Measurements from ENCODE around the gene MAN2B2.

Gene MAN2B2

GRCh38 chr4:6535706-6536105 lies 39.3 kb upstream of the MAN2B2 start:
- Mint-ChIP-seq H3K27me3 (peaks cover 1% of the 10 kb centered on the region), H3K9me3 (peaks cover 6% of the 10 kb centered on the region), H3K4me3 (no peak overlapping the region), H3K36me3 (ENCODE audit: low read depth) (no peaks in the 10 kb centered on the region), H3K27ac (no peak overlapping the region), H3K4me1 (ENCODE audit: low read depth) (no peaks in the 10 kb centered on the region)
- intact Hi-C loops (cut with micrococcal nuclease) = no loop called here

GRCh38 chr4:6538111-6538510 lies 36.9 kb upstream of the MAN2B2 start:
- H3K4me1 Mint-ChIP-seq (ENCODE audit: low read depth) = no peaks in the 10 kb centered on the region
- peaks cover 6% of the 10 kb centered on the region for H3K9me3 Mint-ChIP-seq
- no peaks in the 10 kb centered on the region for H3K36me3 Mint-ChIP-seq (ENCODE audit: low read depth)
- H3K27ac Mint-ChIP-seq = no peak overlapping the region
- intact Hi-C loops (cut with micrococcal nuclease) = no loop called here
- H3K27me3 Mint-ChIP-seq = peaks cover 1% of the 10 kb centered on the region
- no peak overlapping the region for H3K4me3 Mint-ChIP-seq

- peaks cover 6% of the 10 kb centered on the region for H3K9me3 Mint-ChIP-seq
- H3K4me1 Mint-ChIP-seq (ENCODE audit: low read depth) = no peaks in the 10 kb centered on the region
- intact Hi-C loops (cut with micrococcal nuclease) = no loop called here
- no peak overlapping the region for H3K27ac Mint-ChIP-seq
- H3K36me3 Mint-ChIP-seq (ENCODE audit: low read depth) = no peaks in the 10 kb centered on the region
- H3K27me3 Mint-ChIP-seq = peaks cover 1% of the 10 kb centered on the region
- H3K4me3 Mint-ChIP-seq = no peak overlapping the region
These were observed 36.4 kb upstream of the MAN2B2 start for GRCh38 chr4:6538575-6538974.

- intact Hi-C loops (cut with micrococcal nuclease) = no loop called here
- Mint-ChIP-seq H3K27ac (no peak overlapping the region), H3K4me1 (ENCODE audit: low read depth) (no peaks in the 10 kb centered on the region), H3K9me3 (peaks cover 6% of the 10 kb centered on the region), H3K4me3 (no peak overlapping the region), H3K36me3 (ENCODE audit: low read depth) (no peaks in the 10 kb centered on the region), H3K27me3 (peaks cover 1% of the 10 kb centered on the region)
These were observed 35.8 kb upstream of the MAN2B2 start for GRCh38 chr4:6539009-6539764.

GRCh38 chr4:6540879-6541278 lies 34.1 kb upstream of the MAN2B2 start:
- intact Hi-C loops (cut with micrococcal nuclease) = loop anchor here (10.0 kb wide), 1 partner anchor 286 kb away; no protein-coding TSS in a partner anchor
- H3K27ac Mint-ChIP-seq = no peak overlapping the region

GRCh38 chr4:6541789-6542188 lies 33.2 kb upstream of the MAN2B2 start:
- no peaks in the 10 kb centered on the region for H3K4me1 Mint-ChIP-seq (ENCODE audit: low read depth)
- H3K4me3 Mint-ChIP-seq = no peak overlapping the region
- intact Hi-C loops (cut with micrococcal nuclease) = loop anchor here (10.0 kb wide), 1 partner anchor 287 kb away; no protein-coding TSS in a partner anchor
- peaks cover 4% of the 10 kb centered on the region for H3K27me3 Mint-ChIP-seq
- H3K36me3 Mint-ChIP-seq (ENCODE audit: low read depth) = no peaks in the 10 kb centered on the region
- H3K9me3 Mint-ChIP-seq = peaks cover 6% of the 10 kb centered on the region
- no peak overlapping the region for H3K27ac Mint-ChIP-seq

More at GRCh38 chr4:6540879-6541278, 34.1 kb upstream of the MAN2B2 start:
- H3K4me3 Mint-ChIP-seq = no peak overlapping the region
- no peaks in the 10 kb centered on the region for H3K4me1 Mint-ChIP-seq (ENCODE audit: low read depth)
- H3K9me3 Mint-ChIP-seq = peaks cover 6% of the 10 kb centered on the region
- peaks cover 1% of the 10 kb centered on the region for H3K27me3 Mint-ChIP-seq
- H3K36me3 Mint-ChIP-seq (ENCODE audit: low read depth) = no peaks in the 10 kb centered on the region

GRCh38 chr4:6542951-6543350 lies 32.0 kb upstream of the MAN2B2 start:
- H3K4me3 Mint-ChIP-seq = no peak overlapping the region
- no peak overlapping the region for H3K27ac Mint-ChIP-seq
- no peaks in the 10 kb centered on the region for H3K36me3 Mint-ChIP-seq (ENCODE audit: low read depth)
- peaks cover 6% of the 10 kb centered on the region for H3K9me3 Mint-ChIP-seq
- peaks cover 5% of the 10 kb centered on the region for H3K27me3 Mint-ChIP-seq
- intact Hi-C loops (cut with micrococcal nuclease) = loop anchor here (10.0 kb wide), 1 partner anchor 288 kb away; no protein-coding TSS in a partner anchor
- no peaks in the 10 kb centered on the region for H3K4me1 Mint-ChIP-seq (ENCODE audit: low read depth)

GRCh38 chr4:6546091-6546490 lies 28.9 kb upstream of the MAN2B2 start:
- Mint-ChIP-seq H3K9me3 (no peaks in the 10 kb centered on the region), H3K27ac (no peak overlapping the region), H3K27me3 (peaks cover 10% of the 10 kb centered on the region), H3K4me3 (no peak overlapping the region), H3K4me1 (ENCODE audit: low read depth) (no peaks in the 10 kb centered on the region), H3K36me3 (ENCODE audit: low read depth) (no peaks in the 10 kb centered on the region)
- intact Hi-C loops (cut with micrococcal nuclease) = loop anchor here (10.0 kb wide), 1 partner anchor 291 kb away; no protein-coding TSS in a partner anchor

- Mint-ChIP-seq H3K9me3 (peaks cover 6% of the 10 kb centered on the region), H3K4me3 (no peak overlapping the region), H3K4me1 (ENCODE audit: low read depth) (no peaks in the 10 kb centered on the region), H3K36me3 (ENCODE audit: low read depth) (no peaks in the 10 kb centered on the region), H3K27ac (no peak overlapping the region), H3K27me3 (peaks cover 10% of the 10 kb centered on the region)
- intact Hi-C loops (cut with micrococcal nuclease) = loop anchor here (10.0 kb wide), 1 partner anchor 292 kb away; no protein-coding TSS in a partner anchor
These were observed 28.1 kb upstream of the MAN2B2 start for GRCh38 chr4:6546681-6547447.

- intact Hi-C loops (cut with micrococcal nuclease) = loop anchor here (10.0 kb wide), 1 partner anchor 294 kb away; no protein-coding TSS in a partner anchor
- peaks cover 15% of the 10 kb centered on the region for H3K9me3 Mint-ChIP-seq
- H3K27me3 Mint-ChIP-seq = peaks cover 15% of the 10 kb centered on the region
- no peaks in the 10 kb centered on the region for H3K4me1 Mint-ChIP-seq (ENCODE audit: low read depth)
- no peak overlapping the region for H3K27ac Mint-ChIP-seq
- H3K4me3 Mint-ChIP-seq = no peak overlapping the region
- H3K36me3 Mint-ChIP-seq (ENCODE audit: low read depth) = no peaks in the 10 kb centered on the region
These were observed 26.6 kb upstream of the MAN2B2 start for GRCh38 chr4:6548201-6548881.

- H3K4me1 Mint-ChIP-seq (ENCODE audit: low read depth) = no peaks in the 10 kb centered on the region
- H3K27me3 Mint-ChIP-seq = peaks cover 15% of the 10 kb centered on the region
- intact Hi-C loops (cut with micrococcal nuclease) = loop anchor here (10.0 kb wide), 1 partner anchor 294 kb away; no protein-coding TSS in a partner anchor
These were observed 26.1 kb upstream of the MAN2B2 start for GRCh38 chr4:6548882-6549230.

GRCh38 chr4:6549445-6549844 lies 25.5 kb upstream of the MAN2B2 start:
- peaks cover 15% of the 10 kb centered on the region for H3K9me3 Mint-ChIP-seq
- no peak overlapping the region for H3K27ac Mint-ChIP-seq
- H3K4me3 Mint-ChIP-seq = no peak overlapping the region
- no peaks in the 10 kb centered on the region for H3K4me1 Mint-ChIP-seq (ENCODE audit: low read depth)
- intact Hi-C loops (cut with micrococcal nuclease) = loop anchor here (10.0 kb wide), 1 partner anchor 295 kb away; no protein-coding TSS in a partner anchor
- H3K27me3 Mint-ChIP-seq = peaks cover 17% of the 10 kb centered on the region
- no peaks in the 10 kb centered on the region for H3K36me3 Mint-ChIP-seq (ENCODE audit: low read depth)

More at GRCh38 chr4:6548882-6549230, 26.1 kb upstream of the MAN2B2 start:
- Mint-ChIP-seq H3K27ac (no peak overlapping the region), H3K4me3 (no peak overlapping the region), H3K36me3 (ENCODE audit: low read depth) (no peaks in the 10 kb centered on the region), H3K9me3 (peaks cover 15% of the 10 kb centered on the region)

- Mint-ChIP-seq H3K27ac (no peak overlapping the region), H3K4me3 (no peak overlapping the region), H3K9me3 (peaks cover 15% of the 10 kb centered on the region), H3K36me3 (ENCODE audit: low read depth) (no peaks in the 10 kb centered on the region), H3K27me3 (peaks cover 17% of the 10 kb centered on the region), H3K4me1 (ENCODE audit: low read depth) (no peaks in the 10 kb centered on the region)
- intact Hi-C loops (cut with micrococcal nuclease) = loop anchor here (10.0 kb wide), 1 partner anchor 295 kb away; no protein-coding TSS in a partner anchor
These were observed 24.9 kb upstream of the MAN2B2 start for GRCh38 chr4:6549890-6550620.

All from dendritic cell treated with granulocyte-macrophage colony-stimulating factor and Interleukin-4, amounts not matched to agents 40 ng/mL and 50 ng/mL, for 4 days (primary cell).